Measurements from ENCODE around the gene SEMA3D.

Gene SEMA3D

DNA sequence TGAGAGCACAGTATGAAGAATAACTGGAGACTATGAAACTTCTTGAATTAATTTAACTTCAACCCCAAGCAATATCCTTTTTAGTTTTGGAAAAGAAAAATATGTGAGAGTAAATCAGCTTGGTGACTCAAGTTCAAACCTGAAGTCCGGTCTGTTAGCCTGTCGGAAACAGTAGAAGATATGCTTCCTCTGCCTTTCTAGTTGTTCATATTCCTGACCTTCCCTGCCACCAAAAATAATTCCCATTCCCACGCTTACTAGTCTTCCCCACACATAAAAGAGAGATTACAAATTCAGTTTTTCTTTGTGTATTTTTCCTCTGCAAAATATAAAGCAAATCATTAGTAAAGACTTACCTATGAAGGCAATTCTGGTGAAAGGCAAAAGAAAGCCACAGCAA lies 3.6 kb downstream of the SEMA3D start:
- no peak for DNase-seq

DNA sequence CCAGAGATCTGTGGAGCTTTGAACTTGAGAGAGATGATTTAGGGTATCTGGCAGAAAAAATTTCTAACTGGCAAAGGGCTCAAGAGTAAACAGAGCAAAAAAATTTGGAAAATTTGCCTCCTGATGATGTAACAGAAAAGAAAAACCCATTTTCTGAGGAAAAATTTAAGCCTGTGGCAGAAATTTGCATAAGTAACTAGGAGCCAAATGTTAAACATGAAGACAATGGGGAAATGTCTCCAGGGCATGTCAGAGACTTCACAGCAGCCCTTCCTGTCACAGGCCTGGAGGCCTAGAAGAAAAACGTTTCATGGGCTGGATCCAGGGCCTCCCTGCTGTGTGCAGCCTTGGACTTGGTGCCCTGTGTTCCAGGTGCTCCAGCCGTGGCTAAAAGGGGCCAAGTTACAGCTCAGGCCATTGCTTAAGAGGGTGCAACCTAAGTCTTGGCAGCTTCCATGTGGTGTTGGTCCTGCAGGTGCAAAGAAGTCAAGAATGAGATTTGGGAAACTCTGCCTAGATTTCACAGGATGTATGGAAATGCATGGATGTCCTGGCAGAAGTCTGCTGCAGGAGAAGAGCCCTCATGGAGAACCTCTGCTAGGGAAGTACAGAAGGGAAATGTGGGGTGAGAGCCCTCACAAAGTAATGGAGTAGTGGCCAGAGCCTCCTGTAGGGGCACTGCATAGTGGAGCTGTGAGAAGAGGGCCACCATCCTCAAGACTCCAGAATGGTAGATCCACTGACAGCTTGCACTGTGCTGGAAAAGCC lies 8.1 kb downstream of the SEMA3D start:
- no peak for DNase-seq

DNA sequence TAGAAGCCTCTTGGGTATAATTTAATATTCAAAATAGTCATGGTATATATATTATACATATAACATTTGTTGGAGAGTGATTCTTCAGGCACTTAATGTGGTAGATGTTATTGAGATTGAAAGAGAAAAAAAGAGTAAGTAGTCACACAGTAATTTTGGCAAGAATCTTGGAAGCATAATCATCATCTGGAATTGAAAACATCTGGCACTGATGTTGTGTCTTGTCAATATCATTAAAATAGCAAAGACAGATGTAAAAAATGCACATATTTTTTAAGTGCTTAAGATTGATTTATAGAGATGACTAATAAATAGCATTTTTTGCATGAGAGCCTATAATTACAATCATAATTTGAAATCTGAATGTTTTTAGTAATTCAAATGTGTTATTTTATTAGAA lies 9.5 kb downstream of the SEMA3D start:
- no peak for DNase-seq

DNA sequence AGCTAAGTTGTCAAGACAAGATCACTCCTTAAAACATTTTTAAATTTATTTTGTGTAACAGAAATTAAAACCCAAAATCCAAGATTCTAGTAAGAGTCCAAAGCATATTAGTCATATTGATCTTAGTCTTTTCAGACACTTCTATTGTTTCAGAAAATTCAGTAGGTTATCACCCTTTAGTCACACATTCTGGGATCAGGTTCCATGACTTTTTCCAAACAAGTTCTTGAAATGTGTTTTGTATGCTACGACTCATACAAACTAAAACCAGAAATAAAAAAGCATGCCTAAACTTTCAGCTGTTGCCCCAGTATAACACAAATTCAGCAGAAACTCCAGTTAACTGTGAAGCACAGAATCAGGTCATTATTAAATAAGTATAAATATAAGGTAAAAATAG lies 10.7 kb downstream of the SEMA3D start:
- DNase-seq = no peak

DNA sequence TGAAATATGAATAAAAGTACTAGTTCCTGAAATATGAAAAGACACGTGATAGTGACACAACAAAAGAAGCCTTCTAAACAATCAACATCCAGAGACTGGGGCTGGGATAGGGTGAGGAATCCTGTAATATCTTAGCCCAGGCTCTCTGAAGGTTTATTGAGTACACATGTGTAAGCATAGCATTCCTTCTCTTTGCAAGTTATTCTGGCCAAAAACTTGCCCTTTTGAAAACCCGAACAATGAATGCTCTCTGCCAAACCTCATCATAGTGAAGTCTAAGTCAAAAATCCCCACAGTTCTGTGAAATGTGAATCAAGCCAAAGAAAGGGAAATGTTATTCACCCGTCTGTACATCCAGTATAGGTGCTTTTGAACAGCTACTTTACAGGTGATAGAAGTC lies 11.6 kb downstream of the SEMA3D start:
- no peak for DNase-seq

DNA sequence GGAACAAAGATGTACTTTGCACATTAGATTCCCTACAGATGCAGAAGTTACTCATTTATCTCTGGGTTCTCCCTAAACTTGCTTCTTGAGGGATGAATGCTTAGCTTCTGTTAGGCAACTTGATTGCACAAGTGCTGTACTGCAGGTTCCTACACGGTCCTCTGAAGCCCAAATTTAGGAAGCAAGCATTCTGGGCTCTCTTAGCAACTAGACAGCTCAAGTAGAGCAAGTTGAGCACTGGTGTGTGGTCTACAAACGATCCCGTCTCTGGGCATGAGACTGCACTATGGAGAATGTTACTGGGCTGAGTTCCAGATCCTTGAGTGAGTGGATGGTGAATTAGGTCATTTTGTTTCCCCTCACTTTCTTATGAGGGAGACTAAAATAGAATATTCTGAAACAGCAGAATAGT lies 14.3 kb downstream of the SEMA3D start:
- DNase-seq = no peak

DNA sequence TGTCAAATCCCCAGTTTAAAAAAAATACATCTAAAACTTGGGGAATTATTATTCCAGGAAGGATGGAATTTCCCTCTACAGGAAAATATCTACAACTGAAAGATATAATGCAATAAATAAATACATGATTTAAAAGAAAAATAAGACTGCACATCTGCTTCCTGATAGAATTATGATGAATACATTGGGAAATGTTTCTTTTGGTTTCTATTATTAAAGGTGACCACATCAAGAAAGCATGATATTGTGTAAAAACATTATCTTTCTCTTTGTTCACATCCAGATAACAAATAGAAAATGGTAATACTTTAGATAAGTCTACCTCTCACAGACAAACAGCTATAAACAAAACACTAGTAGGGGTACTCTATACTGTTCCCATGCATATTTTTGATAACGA lies 19.2 kb downstream of the SEMA3D start:
- no peak for DNase-seq

DNA sequence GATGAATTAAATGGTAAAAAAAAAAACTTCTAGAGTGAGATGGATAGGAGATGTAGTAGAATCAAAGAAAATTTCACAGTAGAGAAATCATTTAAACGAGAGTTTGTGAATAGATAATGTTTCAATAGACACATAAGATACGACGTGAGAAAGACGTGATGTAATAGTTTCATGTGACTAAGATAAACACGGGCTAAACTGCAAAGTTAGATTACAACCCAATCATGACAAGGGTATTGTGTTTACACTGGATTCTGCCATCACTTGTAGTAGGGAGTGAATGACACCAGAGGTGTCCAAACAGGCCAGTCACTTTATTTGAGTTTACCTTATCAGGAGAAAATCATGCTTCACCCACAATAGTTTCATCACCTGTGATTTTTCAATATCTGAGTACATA lies 21.6 kb downstream of the SEMA3D start:
- no peak for DNase-seq

DNA sequence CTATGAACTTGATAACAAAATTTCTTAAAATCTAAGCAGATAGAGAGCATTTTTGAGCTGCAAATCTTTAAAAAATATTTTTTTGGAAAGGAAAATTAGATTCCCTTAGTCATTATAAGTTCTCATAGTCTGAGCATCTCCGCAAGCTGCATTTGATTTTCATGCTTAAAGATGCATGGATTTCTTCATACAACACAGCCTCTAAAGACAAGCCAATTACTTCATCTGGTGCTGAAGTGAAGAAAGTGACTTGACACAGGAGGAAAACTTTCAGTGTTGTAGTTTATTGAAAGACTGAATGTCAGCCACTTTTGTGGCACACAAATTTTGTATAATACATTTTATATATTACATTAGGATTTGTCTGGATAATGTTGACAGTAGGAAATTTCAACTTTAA lies 22.5 kb downstream of the SEMA3D start:
- no peak for DNase-seq

DNA sequence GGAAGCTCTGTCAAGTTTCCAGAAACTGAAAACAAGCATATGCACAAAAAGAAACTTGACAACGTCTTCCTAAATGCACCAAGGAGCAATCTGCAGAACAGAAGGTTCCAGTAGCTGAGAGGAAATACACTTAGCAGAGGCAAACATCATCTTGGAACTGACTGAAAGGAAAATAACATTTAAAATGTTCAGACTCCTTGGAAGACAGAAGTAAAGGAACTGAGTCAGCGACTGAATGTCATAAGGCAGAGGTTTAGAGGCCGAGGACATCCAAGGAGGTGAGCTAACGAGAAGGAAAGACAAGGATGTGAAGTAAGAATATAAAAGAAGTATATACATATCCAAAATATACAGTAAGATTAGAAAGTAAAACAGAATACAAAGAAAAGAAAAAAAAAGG lies 24.1 kb downstream of the SEMA3D start:
- DNase-seq = no peak

DNA sequence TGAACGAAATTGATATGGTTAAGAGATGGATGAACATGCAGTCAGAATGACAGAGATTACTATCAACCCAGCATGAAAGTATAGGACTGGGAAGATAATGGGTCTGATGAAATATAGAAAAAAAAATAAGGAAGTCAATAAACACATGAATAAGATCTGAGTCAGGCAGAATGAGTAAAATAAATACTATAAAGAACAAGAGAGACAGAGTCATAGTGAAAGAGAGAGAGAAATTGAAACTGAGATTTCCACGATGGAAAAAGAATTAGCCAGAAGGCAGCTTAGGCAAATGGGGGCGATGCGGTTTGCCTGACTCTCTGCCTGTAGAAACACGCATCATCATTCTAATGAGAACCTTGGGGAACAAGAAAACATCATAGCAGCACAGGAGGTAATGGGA lies 26.6 kb downstream of the SEMA3D start:
- DNase-seq = no peak

DNA sequence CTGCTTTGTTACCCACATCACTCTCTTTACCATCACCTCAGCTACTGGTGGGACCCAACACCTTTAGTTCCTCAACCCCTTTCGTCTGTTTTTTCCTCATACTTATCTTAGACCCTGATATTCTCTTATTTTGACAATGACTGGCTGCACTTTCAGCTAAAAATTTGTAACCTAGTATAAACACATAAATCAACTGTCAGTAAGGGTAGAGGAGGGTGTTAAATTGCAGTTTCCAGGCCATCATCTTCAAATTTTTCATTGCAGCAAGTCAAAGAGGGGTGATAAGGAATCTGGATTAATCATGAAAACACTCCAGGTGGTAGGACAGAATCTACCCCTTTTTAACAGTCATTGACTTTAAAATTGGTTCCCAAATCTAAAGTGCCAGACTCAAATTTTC lies 27.9 kb downstream of the SEMA3D start:
- no peak for DNase-seq

DNA sequence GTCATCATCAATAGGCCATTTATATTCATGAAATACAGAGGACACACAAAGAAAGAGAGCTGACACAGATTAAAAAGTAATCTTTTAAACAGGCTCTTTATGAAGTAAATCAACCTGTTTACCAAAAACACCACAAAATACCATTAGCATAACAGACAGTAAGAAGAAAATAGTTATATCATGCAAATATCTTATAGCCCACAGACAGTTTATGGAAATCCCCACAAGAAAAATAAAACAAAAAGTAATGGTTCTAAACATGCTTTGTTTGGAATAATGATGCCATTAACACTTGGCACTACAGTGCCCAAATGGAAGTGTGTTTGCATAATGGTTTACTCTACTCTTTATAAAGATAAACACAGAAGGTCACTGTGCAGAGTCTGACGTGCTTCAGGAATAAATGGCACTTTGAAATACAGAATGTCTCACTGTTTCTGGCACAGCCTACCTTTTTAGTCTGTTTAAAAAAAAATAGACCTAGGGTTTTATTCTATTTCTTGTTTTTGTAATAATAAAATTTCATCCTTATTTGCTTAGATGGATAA lies 30.1 kb downstream of the SEMA3D start:
- DNase-seq = no peak

DNA sequence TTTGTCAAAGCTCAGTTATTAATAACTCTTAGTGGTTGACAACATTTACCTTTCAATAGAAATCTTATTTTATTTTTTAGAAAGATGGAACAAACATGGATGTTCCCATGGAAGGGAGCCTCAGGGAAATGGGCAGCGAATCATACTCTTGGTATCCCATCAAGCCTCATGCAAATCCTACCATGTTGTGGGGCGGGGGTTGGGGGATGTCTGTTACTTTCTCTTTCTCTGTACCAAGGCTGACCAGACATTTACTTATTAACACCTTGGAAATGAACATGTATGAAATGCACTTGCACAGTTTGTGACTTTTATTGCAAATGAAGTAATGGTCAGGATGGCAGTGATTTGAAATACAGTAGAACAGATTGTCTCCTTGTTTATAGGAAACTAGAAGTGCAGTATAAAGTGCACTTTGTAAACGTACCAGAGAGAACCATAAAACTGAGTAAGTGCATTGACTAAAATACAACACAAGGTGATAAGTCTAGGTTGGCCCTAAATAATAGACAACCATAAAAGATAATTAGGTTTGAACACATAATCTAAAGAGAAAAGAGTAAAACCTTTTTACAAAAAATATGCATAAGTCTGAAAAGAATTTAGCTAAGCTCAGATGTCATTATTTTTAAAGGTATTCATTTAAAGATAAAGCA lies 32.4 kb downstream of the SEMA3D start:
- DNase-seq = no peak

DNA sequence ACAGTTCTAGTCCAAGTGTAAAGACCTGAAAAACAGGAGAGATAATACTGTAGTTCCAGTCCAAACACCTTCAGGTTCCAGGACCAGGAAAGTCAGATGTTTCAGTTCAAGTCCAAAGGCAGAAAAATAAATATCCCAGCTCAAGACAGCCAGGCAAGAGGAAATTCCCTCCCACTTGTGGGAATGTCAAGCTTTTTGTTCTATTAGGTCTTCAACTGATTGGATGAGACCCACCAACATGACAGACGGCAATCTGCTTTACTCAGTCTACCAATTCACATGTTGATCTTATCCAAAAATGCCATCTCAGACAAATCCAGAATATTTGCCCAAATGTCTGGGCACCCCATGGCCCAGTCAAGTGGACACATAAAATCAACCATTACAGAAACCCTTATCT lies 33.1 kb downstream of the SEMA3D start:
- DNase-seq = no peak

DNA sequence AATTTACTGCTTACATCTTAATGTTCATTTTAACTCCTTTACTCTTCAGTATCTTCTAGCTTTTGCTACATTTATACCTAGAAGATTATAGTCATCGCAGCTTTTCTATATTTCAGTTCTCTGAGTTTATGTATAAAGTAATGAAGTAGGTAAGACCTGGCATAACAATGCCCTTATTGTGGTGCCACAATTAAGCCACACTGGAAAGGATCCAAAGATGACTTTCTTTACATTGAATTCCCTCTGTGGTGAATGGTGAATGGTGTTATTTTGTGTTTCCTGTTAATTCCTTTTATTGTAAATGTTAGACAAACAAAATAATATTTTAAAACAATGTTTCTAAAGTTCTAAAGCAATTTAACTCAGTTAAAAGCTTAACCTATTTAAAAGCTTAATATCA lies 36.2 kb downstream of the SEMA3D start:
- DNase-seq = no peak

DNA sequence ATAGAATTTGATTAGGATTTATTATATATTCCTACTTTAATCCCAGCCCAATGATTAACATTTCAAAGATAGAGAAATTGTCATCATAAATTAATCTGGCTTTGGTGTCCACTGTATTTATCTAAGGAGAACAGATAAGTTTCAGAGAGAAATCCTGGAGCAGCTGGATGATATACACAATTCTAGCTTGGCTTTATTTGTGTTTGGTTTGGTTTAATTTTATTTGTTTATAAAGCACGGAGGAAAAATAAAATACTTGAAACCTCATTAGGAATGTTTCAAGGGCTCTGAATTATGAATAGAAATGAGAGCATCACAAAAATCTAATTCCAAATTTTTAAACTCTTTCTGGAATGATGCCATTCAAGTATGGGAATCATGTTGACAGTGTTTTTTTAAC lies 42.1 kb downstream of the SEMA3D start:
- no peak for DNase-seq

DNA sequence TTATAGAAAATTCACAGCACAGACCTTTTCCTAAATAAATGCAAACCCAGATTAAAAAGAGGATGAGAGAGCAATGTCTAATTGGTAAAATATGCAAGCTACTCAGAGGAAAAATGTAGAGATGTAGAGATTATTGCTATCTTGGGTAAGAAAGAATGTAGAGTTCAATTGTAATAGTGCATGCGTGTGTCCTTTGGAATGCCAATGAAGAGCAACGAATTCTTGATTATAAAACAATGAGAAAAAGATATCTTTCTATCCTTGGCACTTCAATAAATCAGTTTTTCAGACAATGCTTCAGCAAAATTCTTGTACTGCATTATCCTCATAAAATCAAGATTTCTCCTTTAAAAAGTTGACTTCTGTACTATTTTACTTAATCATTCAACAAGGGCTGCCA lies 50.9 kb downstream of the SEMA3D start:
- DNase-seq = no peak

DNA sequence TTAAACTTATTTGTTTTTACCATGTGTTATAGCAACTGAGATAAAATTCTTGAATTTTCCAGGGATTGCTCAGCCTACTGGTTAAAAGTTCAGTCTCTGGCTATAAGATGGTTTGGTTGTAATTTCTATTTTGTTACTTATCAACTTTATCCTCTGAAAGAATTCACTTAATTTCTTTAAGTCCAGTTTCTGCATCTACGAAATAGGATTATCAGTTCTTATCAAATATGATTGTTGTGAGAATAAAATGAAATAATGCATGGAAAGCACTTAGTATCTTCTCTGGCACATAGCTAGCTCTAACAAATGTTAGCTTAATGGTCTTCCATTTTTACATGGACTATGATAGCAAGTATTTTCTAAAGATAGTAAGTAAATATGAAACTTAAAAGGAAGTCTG lies 53.3 kb downstream of the SEMA3D start:
- DNase-seq = no peak

DNA sequence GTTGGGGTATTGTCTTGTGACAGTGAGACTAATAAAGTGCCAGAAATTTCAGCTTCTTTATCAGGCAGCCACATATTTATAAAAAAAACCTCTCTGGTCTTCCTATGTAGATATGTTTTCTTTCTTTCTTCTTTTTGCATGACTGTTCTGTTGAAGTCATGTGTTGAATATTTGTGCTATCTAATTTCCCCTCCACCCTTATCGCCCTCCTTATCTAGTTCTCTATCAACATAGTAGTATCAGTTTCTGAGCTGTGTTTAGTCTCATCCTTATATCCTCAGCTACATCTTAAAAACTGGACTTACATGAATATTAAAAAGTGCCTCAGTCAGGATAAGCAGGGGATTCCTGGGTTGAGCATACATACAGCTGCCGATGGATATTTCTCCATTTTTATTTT lies 53.9 kb downstream of the SEMA3D start:
- DNase-seq = no peak

DNA sequence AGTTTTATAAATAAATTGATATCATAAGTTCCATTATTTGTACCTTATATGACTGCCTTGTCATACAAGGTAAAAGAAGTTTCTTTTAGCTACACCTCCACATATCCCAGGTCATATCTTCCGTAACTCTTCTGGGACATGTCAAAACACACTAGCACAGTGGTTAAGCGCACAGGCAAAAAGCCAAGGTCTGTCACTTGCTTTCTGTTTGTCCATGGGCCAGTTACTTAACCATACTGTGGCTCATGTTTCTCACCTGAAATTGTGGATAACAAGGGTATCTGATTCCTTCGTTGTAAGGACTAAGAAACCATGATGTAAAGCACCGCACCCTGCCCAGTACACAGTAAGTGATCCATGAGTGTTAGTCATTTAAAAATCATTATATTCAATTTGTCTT lies 56.2 kb downstream of the SEMA3D start:
- DNase-seq = no peak

DNA sequence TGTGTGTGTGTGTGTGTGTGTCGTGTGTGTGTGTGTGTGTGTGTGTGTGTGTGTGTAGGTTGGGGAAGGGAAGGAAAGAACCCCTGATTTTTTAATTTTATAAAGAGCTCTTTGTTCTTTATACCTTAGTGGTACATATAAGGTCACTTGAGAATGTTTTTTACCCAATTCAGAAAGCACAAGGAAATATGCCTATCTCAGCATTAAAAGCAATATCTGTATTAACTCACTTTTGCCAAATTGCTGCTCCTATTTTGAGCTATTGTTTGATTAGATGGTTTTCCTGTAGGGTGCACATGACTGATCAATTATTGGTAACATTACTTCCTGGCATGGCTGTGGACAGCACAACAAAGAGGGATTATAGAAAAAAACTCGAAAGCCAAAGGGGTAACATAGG lies 60.5 kb downstream of the SEMA3D start:
- no peak for DNase-seq

DNA sequence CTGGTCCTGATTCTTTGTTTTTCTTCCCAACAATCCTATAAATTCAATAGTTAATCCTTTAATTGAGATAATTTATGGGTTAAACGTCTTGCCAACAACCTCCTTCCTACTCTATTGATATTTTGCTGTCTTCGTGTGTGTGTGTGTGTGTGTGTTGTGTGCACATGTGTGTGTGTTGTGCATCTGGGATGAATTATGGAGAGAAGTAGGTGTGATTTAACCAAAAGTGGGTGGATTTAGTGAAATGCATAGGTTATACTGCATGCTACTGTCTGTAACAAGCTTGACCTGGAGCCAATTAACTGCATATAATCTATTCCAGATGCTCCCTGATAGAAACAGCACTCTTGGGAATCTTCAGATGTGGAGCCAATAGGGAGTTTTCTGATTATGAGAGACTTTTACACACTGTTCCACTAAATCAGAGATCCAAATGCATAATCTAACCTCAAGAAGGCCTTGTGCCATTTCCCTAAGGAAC lies 61.2 kb downstream of the SEMA3D start:
- no peak for DNase-seq

DNA sequence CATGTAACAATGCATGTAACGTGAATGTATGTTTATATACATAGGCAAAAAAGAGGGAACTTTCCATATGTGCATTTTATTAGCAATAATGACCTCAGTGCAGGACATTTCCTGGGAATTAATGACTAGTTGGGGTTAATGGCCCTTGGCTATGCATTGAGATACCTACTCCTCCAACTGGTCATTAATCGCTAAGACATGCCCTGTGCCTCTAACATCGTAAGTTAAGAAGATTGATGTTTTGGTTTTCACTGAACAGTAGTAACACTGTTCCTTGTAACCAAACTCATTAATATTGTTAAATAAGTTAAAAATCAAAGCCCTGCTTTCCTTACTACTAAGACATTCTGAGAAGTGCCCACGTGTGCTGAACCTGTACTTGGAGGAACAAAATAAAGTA lies 61.7 kb downstream of the SEMA3D start:
- no peak for DNase-seq

DNA sequence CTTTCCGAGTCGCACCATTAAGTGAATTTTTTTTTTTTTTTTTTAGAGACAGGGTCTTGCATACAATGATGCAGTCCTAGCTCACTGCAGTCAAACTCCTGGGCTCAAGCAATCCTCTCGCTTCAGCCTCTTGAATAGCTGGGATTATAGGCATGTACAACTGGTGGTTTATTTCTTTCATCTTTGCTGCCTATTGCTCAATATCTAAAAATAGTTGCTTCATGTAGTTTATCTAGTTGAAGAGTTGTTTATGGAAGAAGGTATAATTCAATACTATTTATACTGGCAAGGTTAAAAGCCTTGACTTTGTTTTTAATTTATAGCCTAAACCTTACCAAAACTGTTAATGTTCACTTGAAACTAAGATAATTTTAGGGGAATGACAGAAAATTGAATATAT lies 66.9 kb downstream of the SEMA3D start:
- no peak for DNase-seq
